Renal cortex interstitium (tissue), 15 donors: ENCODE data around the gene DDX25. TPM values are rescaled to one million over a fixed set of nuclear protein-coding genes. Genes with fewer than 3 reads are reported as not detected.
"Not testable (repeated sequence)": the region's sequence is repeated elsewhere in the genome, so short reads cannot be mapped to it uniquely, and the experiment has no call there.

Experiments used
- DNase-seq, 11 donors: peaks; one replicate each; pipeline ENCODE4 v3.0.0-alpha.2; 2013; ENCODE audit warnings: low read depth in 9 of 11, low spot score in 4 of 11; ENCODE audit errors: extremely low read depth in 1 of 11
- long read RNA-seq, 16 experiments: transcript quantifications; one replicate each; lab custom pipeline, GENCODE V29; 2026
- polyA plus RNA-seq, 3 donors: library from polyadenylated mRNA; unstranded; fragments of 120-200 nt; gene quantifications; one replicate each; pipeline ENCODE4 v1.2.1, GENCODE V29; 2013; ENCODE audit not compliant: insufficient read length in 3 of 3

DDX25 gene
- polyA plus RNA-seq: 1 to 10 TPM; 4.3 to 6.0 (median 5.5) TPM
- long read RNA-seq, donor 1: 0 reads
- long read RNA-seq, donor 2: 0 reads
- long read RNA-seq, donor 3, full-length matches to known transcripts: 1 of 1 reads
- long read RNA-seq, donor 3, partial matches to known transcripts: 0 of 1 reads
- long read RNA-seq, donor 3, other reads (novel, unspliced or antisense): 0 of 1 reads
- long read RNA-seq, donor 4: 0 reads
- long read RNA-seq, donor 5: 0 reads
- long read RNA-seq, donor 6: 0 reads
- long read RNA-seq, donor 7: 0 reads
- long read RNA-seq, donor 8: 0 reads
- long read RNA-seq, donor 9: 0 reads
- long read RNA-seq, donor 10: 0 reads
- long read RNA-seq, donor 11: 0 reads
- long read RNA-seq, donor 12: 0 reads
- long read RNA-seq, donor 13: 0 reads
- long read RNA-seq, donor 14: 0 reads
- long read RNA-seq, donor 15, full-length matches to known transcripts: 1 of 1 reads
- long read RNA-seq, donor 15, partial matches to known transcripts: 0 of 1 reads
- long read RNA-seq, donor 15, other reads (novel, unspliced or antisense): 0 of 1 reads
- long read RNA-seq, donor 16, full-length matches to known transcripts: 2 of 2 reads
- long read RNA-seq, donor 16, partial matches to known transcripts: 0 of 2 reads
- long read RNA-seq, donor 16, other reads (novel, unspliced or antisense): 0 of 2 reads

DNA sequence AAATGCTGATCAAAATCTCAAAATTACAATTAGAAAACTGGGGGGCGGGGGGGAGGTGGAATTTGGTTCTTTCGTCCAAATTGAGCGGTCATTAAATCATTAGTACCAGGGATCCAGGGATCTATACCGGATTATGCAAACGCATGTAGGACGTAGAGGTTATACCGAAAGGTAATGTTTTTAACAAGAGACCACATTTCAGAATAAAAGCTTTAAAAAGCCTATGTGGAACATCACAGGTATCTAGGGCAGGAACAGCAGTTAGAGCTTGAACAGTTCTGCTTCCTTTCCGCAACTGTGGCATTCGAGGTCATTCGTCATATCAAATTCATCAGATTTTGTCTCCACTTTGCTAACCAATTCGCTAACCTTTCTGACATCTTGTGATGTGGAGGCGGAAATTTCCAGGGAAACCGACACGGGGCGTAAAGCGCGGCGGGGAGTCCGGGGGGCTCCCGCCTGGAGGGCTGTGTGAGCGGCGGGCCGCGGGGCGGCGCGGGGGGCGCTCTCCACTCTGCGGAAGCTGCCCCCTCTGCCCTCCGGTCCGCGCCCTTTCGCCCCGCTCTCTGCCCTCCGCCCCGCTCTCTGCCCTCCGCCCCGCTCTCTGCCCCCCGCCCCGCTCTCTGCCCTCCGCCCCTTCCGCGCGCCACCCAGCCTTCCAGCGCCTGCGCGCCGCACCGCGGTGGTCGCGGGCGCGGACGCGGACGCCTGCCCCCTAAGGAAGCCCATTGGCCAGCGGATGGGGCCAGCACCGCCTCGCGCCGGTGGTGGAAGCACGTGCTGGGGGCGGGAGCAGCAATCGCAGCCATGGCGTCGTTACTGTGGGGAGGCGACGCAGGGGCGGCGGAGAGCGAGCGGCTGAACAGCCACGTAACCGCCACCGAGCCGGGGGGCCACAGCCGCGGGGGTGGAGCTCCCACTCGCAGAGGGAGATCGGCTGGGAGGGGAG is at the start of gene DDX25:
TSS of gene DDX25 (plus strand) at position 798 of the 949 bp plus-strand sequence. CDS start at position 808, 10 bp downstream.
- peak in 2 of 11 donors; percentile 54 for DNase-seq

DNA sequence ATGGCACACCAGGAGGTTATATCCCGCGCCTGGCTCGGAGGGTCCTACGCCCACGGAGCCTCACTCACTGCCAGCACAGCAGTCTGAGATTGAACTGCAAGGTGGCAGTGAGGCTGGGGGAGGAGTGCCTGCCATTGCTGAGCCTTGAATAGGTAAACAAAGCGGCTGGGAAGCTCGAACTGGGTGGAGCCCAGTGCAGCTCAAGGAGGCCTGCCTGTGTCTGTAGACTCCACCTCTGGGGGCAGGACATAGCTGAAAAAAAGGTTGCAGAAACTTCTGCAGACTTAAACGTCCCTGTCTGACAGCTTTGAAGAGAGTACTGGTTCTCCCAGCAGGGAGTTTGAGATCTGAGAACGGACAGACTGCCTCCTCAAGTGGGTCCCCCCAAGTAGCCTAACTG is 46.6 kb upstream of the DDX25 start:
- DNase-seq: not testable (repeated sequence)

DNA sequence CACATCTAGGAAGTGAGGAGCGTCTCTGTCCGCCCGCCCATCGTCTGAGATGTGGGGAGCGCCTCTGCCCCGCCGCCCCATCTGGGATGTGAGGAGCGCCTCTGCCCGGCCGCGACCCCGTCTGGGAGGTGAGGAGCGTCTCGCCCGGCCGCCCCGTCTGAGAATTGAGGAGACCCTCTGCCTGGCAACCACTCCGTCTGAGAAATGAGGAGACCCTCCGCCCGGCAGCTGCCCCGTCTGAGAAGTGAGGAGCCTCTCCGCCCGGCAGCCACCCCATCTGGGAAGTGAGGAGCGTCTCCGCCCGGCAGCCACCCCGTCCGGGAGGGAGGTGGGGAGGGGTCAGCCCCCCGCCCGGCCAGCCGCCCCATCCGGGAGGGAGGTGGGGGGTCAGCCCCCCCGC is 41.5 kb upstream of the DDX25 start:
- not testable (repeated sequence) for DNase-seq

DNA sequence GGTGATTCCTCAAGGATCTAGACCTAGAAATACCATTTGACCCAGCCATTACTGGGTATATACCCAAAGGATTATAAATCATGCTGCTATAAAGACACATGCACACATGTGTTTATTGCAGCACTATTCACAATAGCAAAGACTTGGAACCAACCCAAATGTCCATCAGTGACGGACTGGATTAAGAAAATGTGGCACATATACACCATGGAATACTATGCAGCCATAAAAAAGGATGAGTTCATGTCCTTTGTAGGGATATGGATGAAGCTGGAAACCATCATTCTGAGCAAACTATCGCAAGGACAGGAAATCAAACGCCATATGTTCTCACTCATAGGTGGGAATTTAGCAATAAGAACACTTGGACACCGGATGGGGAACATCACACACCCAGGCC is 39.0 kb upstream of the DDX25 start:
- DNase-seq: not testable (repeated sequence)

DNA sequence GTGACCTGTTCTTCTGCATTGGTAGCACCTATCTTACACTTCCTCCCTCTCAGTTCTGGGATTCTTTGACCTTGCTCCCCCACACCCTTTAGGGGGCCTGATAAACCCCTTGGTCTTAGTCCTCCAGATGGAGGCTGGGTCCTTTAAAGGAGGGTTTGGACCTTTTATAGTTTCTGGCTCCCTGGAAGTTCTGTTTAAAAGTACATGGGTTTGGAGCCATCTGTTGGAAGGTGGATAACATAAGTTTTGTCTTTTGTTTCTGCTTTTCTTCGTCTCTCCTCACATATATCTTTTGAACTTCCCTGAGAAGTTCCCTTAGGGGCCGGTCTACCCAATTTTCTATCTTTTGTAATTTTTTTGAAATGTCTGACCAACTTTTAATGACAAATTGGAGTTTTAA is 34.8 kb upstream of the DDX25 start:
- DNase-seq: no peak

GRCh38 chr11:125871391-125872137 is 32.7 kb upstream of the DDX25 start:
- no peak for DNase-seq

GRCh38 chr11:125872138-125872491 is 32.2 kb upstream of the DDX25 start:
- no peak for DNase-seq

GRCh38 chr11:125873881-125874555 is 30.3 kb upstream of the DDX25 start:
- no peak for DNase-seq

GRCh38 chr11:125874556-125875124 is 29.7 kb upstream of the DDX25 start:
- DNase-seq: peak; percentile 50 to 72 (median 56)

DNA sequence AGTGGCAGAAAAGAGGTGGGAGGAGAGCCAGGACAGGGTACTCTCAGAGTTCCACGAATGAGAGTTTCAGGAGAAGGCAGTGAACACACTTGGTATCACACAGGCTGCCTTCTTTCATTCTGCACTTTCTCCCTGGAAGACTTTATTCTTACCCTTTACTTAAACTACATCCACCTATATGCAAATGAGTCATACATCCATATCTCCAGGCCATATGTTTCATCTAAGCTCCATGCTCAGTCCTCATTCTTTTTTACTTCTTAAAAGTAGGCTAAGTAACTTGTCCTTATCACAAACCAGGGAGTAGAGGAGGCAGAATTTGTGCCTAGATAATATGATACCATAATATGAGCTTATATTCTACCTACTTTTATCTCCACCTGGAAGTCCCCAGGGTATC is 23.0 kb upstream of the DDX25 start:
- no peak for DNase-seq

DNA sequence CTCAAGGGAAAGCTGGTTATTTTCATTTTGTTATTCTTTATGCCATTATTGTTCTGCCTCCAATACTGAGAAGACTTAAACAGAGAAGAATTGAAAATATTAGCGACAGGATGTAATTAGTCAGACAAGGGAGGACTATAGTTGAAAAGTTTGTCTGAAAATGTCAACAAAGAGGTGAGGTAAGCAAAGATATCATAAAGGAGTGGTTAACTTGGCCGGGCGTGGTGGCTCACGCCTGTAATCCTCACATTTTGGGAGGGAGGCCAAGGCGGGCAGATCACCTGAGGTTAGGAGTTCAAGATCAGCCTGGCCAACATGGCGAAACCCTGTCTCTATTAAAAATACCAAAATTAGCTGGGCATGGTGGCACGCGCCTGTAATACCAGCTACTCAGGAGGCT is 20.9 kb upstream of the DDX25 start:
- DNase-seq: no peak

GRCh38 chr11:125886997-125887372 is 17.3 kb upstream of the DDX25 start:
- DNase-seq: peak in 4 of 11 donors; percentile 13 to 45 (median 19)

GRCh38 chr11:125887373-125888324 is 16.7 kb upstream of the DDX25 start, which contains the start of gene HYLS1:
Gene HYLS1, plus strand, starts transcription at chr11:125887668. Its CDS starts 11,701 bp downstream, at chr11:125899369.
- DNase-seq: peak; percentile 80 to 91 (median 89)

- DNase-seq: no peak
Observed at GRCh38 chr11:125890447-125891100, 13.7 kb upstream of the DDX25 start.

DNA sequence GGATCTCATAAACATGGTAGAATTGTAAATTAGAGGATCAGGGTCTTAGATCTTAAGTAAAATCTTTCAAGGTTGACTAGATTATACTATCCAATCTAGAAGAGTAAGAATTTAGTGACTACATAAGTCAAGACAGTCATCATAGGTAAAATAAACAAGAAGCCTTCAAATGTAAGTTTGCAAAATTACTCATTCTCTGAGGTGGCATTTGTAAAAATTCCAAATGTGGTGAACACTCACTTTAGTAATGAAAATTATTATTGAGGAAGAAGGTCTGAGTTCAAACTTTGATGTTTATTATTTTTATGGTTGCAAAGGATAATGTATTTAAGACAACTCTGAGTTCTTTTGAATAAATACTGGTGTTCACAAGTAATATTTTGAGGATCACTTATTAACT is 12.2 kb upstream of the DDX25 start:
- DNase-seq: no peak

GRCh38 chr11:125892994-125893393 is 11.3 kb upstream of the DDX25 start:
- DNase-seq: no peak
